GM18951 (cell line): ENCODE results near the gene PPP2R5A.
"Not testable (repeated sequence)": the region's sequence is repeated elsewhere in the genome, so short reads cannot be mapped to it uniquely, and the experiment has no call there.

Experiments
- POLR2A ChIP-seq: IDR thresholded peaks from 4 replicates; pipeline ENCODE4 v1.6.1; 2011; ENCODE audit warnings: mild to moderate bottlenecking; ENCODE audit not compliant: insufficient read length, insufficient read depth; ENCODE audit errors: extremely low read depth
- in situ Hi-C: fragments of 300-500 bp; cut with MboI; formaldehyde crosslinking; loops from one replicate; pipeline ENCODE4 v1.12.0; 2022; ENCODE audit warnings: low sequenced_read_pairs, mixed read lengths, inconsistent platforms; ENCODE audit not compliant: unreplicated experiment

Gene PPP2R5A

GRCh38 chr1:212283741-212284140 is 1.5 kb upstream of the PPP2R5A start:
- no peak for TF ChIP-seq POLR2A
- in situ Hi-C loops: no loop called here

GRCh38 chr1:212284332-212284743 is 872 bp upstream of the PPP2R5A start:
- TF ChIP-seq POLR2A: no peak
- in situ Hi-C loops: no loop called here

- TF ChIP-seq POLR2A: peak; percentile 70
- in situ Hi-C loops: no loop called here
Measured at GRCh38 chr1:212285685-212286555, 710 bp downstream of the PPP2R5A start.

GRCh38 chr1:212286556-212287131 is 1.4 kb downstream of the PPP2R5A start:
- in situ Hi-C loops: no loop called here
- TF ChIP-seq POLR2A: no peak

GRCh38 chr1:212287261-212287895 is 2.2 kb downstream of the PPP2R5A start:
- TF ChIP-seq POLR2A: no peak
- in situ Hi-C loops: no loop called here

- in situ Hi-C loops: not testable (repeated sequence)
Measured at GRCh38 chr1:212287995-212288394, 2.8 kb downstream of the PPP2R5A start.

GRCh38 chr1:212288615-212289014 is 3.4 kb downstream of the PPP2R5A start:
- TF ChIP-seq POLR2A: no peak
- in situ Hi-C loops: no loop called here

GRCh38 chr1:212289262-212290077 is 4.3 kb downstream of the PPP2R5A start:
- in situ Hi-C loops: no loop called here
- TF ChIP-seq POLR2A: no peak

- in situ Hi-C loops: no loop called here
Measured at GRCh38 chr1:212290608-212291007, 5.4 kb downstream of the PPP2R5A start.

GRCh38 chr1:212291505-212292134 is 6.4 kb downstream of the PPP2R5A start:
- no peak for TF ChIP-seq POLR2A
- in situ Hi-C loops: no loop called here

More at GRCh38 chr1:212290608-212291007, 5.4 kb downstream of the PPP2R5A start:
- TF ChIP-seq POLR2A: no peak

GRCh38 chr1:212292250-212293105 is 7.3 kb downstream of the PPP2R5A start:
- in situ Hi-C loops: no loop called here
- no peak for TF ChIP-seq POLR2A

- no peak for TF ChIP-seq POLR2A
- in situ Hi-C loops: no loop called here
Measured at GRCh38 chr1:212293579-212293978, 8.4 kb downstream of the PPP2R5A start.
